SJCRH30 (cell line): ENCODE results near the gene RNF114. TPM values are rescaled to one million over a fixed set of nuclear protein-coding genes. Genes with fewer than 3 reads are reported as not detected.
"Not testable (repeated sequence)": the region's sequence is repeated elsewhere in the genome, so short reads cannot be mapped to it uniquely, and the experiment has no call there.

Experiments
- DNase-seq, 2 experiments: peaks; one replicate each; pipeline ENCODE4 v3.0.0-alpha.2; 2015 to 2020
- H3K27ac ChIP-seq: fragments of 250-450 bp; sonication (Bioruptor Pico); 2 replicates; pipeline ENCODE4 v1.5.1; 2020; ENCODE audit warnings: mild to moderate bottlenecking, moderate library complexity
- H3K27me3 ChIP-seq: fragments of 250-450 bp; sonication (Bioruptor Pico); 2 replicates; pipeline ENCODE4 v1.5.1; 2020; ENCODE audit warnings: mild to moderate bottlenecking, moderate library complexity
- H3K36me3 ChIP-seq: fragments of 250-450 bp; sonication (Bioruptor Pico); 2 replicates; pipeline ENCODE4 v1.5.1; 2020; ENCODE audit warnings: mild to moderate bottlenecking, moderate library complexity
- H3K4me1 ChIP-seq: fragments of 250-450 bp; sonication (Bioruptor Pico); 2 replicates; pipeline ENCODE4 v1.5.1; 2020; ENCODE audit warnings: mild to moderate bottlenecking, moderate library complexity
- H3K4me3 ChIP-seq: fragments of 250-450 bp; sonication (Bioruptor Pico); 2 replicates; pipeline ENCODE4 v1.5.1; 2020; ENCODE audit warnings: mild to moderate bottlenecking, moderate library complexity
- H3K9me3 ChIP-seq: fragments of 250-450 bp; sonication (Bioruptor Pico); replicated peaks from 2 replicates; pipeline ENCODE4 v1.5.1; 2020; ENCODE audit warnings: mild to moderate bottlenecking, moderate library complexity
- total RNA-seq: library from RNA; depleted of rRNA; stranded (reverse); fragments of >200 nt; shearing (Covaris generic); gene quantifications from 2 replicates; pipeline ENCODE4 v1.2.3, GENCODE V29; 2014

The RNF114 gene
- total RNA-seq, 1 experiment from 2014 or later: 108 TPM

GRCh38 chr20:49894073-49894470 is 42.1 kb upstream of the RNF114 start:
- H3K4me3 ChIP-seq: no peak overlapping the region
- H3K36me3 ChIP-seq: no peaks in the 10 kb centered on the region
- no peaks in the 10 kb centered on the region for H3K9me3 ChIP-seq
- H3K27ac ChIP-seq: no peak overlapping the region
- no peaks in the 10 kb centered on the region for H3K27me3 ChIP-seq
- H3K4me1 ChIP-seq: peaks cover 2% of the 10 kb centered on the region
- no peak for DNase-seq

GRCh38 chr20:49895474-49896093 is 40.6 kb upstream of the RNF114 start:
- not testable (repeated sequence) for H3K9me3 ChIP-seq, H3K4me1 ChIP-seq, H3K36me3 ChIP-seq, H3K4me3 ChIP-seq, DNase-seq, H3K27ac ChIP-seq, H3K27me3 ChIP-seq

GRCh38 chr20:49896204-49896603 is 40.0 kb upstream of the RNF114 start:
- Histone ChIP-seq H3K27ac (no peak overlapping the region), H3K27me3 (no peaks in the 10 kb centered on the region), H3K4me3 (no peak overlapping the region), H3K9me3 (no peaks in the 10 kb centered on the region), H3K4me1 (peaks cover 6% of the 10 kb centered on the region), H3K36me3 (no peaks in the 10 kb centered on the region)
- DNase-seq: no peak

GRCh38 chr20:49899541-49900383 is 36.4 kb upstream of the RNF114 start:
- DNase-seq: peak in 1 of 2 experiments; percentile 39
- Histone ChIP-seq H3K4me3 (no peak overlapping the region), H3K27ac (no peak overlapping the region), H3K27me3 (no peaks in the 10 kb centered on the region), H3K9me3 (no peaks in the 10 kb centered on the region), H3K4me1 (peaks cover 4% of the 10 kb centered on the region), H3K36me3 (peaks cover 12% of the 10 kb centered on the region)

GRCh38 chr20:49901588-49901987 is 34.6 kb upstream of the RNF114 start:
- Histone ChIP-seq H3K27me3 (no peaks in the 10 kb centered on the region), H3K27ac (no peak overlapping the region), H3K9me3 (no peaks in the 10 kb centered on the region), H3K4me1 (peaks cover 4% of the 10 kb centered on the region), H3K4me3 (no peak overlapping the region), H3K36me3 (peaks cover 30% of the 10 kb centered on the region)
- DNase-seq: no peak

GRCh38 chr20:49904440-49905214 is 31.6 kb upstream of the RNF114 start:
- Histone ChIP-seq H3K27me3 (no peaks in the 10 kb centered on the region), H3K9me3 (no peaks in the 10 kb centered on the region), H3K4me3 (no peak overlapping the region), H3K27ac (no peak overlapping the region), H3K36me3 (peaks cover 46% of the 10 kb centered on the region), H3K4me1 (peaks cover 2% of the 10 kb centered on the region)
- no peak for DNase-seq

- Histone ChIP-seq H3K9me3 (no peaks in the 10 kb centered on the region), H3K4me3 (no peak overlapping the region), H3K4me1 (no peaks in the 10 kb centered on the region), H3K27me3 (no peaks in the 10 kb centered on the region), H3K36me3 (peaks cover 46% of the 10 kb centered on the region), H3K27ac (no peak overlapping the region)
- no peak for DNase-seq
These were observed 30.6 kb upstream of the RNF114 start for GRCh38 chr20:49905415-49906091.

- H3K4me1 ChIP-seq: no peaks in the 10 kb centered on the region
- H3K9me3 ChIP-seq: no peaks in the 10 kb centered on the region
- no peak for DNase-seq
- peaks cover 46% of the 10 kb centered on the region for H3K36me3 ChIP-seq
- H3K27me3 ChIP-seq: no peaks in the 10 kb centered on the region
- no peak overlapping the region for H3K27ac ChIP-seq
- H3K4me3 ChIP-seq: no peak overlapping the region
These were observed 30.0 kb upstream of the RNF114 start for GRCh38 chr20:49906101-49906604.

GRCh38 chr20:49906615-49907154 is 29.5 kb upstream of the RNF114 start:
- H3K4me1 ChIP-seq: no peaks in the 10 kb centered on the region
- DNase-seq: no peak
- H3K4me3 ChIP-seq: no peak overlapping the region
- no peaks in the 10 kb centered on the region for H3K27me3 ChIP-seq
- H3K9me3 ChIP-seq: no peaks in the 10 kb centered on the region
- H3K36me3 ChIP-seq: peaks cover 46% of the 10 kb centered on the region
- H3K27ac ChIP-seq: no peak overlapping the region

GRCh38 chr20:49907405-49908257 is 28.6 kb upstream of the RNF114 start:
- Histone ChIP-seq H3K4me1 (no peaks in the 10 kb centered on the region), H3K27me3 (no peaks in the 10 kb centered on the region), H3K36me3 (peaks cover 46% of the 10 kb centered on the region), H3K27ac (no peak overlapping the region), H3K9me3 (no peaks in the 10 kb centered on the region), H3K4me3 (no peak overlapping the region)
- no peak for DNase-seq

- Histone ChIP-seq H3K4me1 (no peaks in the 10 kb centered on the region), H3K27ac (no peak overlapping the region), H3K4me3 (no peak overlapping the region), H3K9me3 (no peaks in the 10 kb centered on the region), H3K36me3 (peaks cover 44% of the 10 kb centered on the region), H3K27me3 (no peaks in the 10 kb centered on the region)
- no peak for DNase-seq
These were observed 28.0 kb upstream of the RNF114 start for GRCh38 chr20:49908258-49908565.

GRCh38 chr20:49909499-49910339 is 26.5 kb upstream of the RNF114 start:
- Histone ChIP-seq H3K4me3 (no peak overlapping the region), H3K27ac (no peak overlapping the region), H3K4me1 (no peaks in the 10 kb centered on the region), H3K27me3 (no peaks in the 10 kb centered on the region), H3K36me3 (peaks cover 34% of the 10 kb centered on the region), H3K9me3 (no peaks in the 10 kb centered on the region)
- DNase-seq: peak in 1 of 2 experiments; percentile 49

- Histone ChIP-seq H3K4me1 (no peaks in the 10 kb centered on the region), H3K27ac (no peak overlapping the region), H3K27me3 (no peaks in the 10 kb centered on the region), H3K36me3 (peaks cover 28% of the 10 kb centered on the region), H3K4me3 (no peak overlapping the region), H3K9me3 (no peaks in the 10 kb centered on the region)
- DNase-seq: no peak
These were observed 25.9 kb upstream of the RNF114 start for GRCh38 chr20:49910340-49910706.
